Ovary (tissue), 3 donors: ENCODE data around the gene NDEL1.

Experiments used
- CTCF ChIP-seq, 3 donors: fragments of 450-650 bp in 2 of 3; fragments of 200-600 bp in 1 of 3; IDR thresholded peaks; one replicate each; pipeline versions ENCODE4 v1.5.1 to v1.8.0; 2016 to 2022; ENCODE audit warnings: antibody characterized with exemption in 3 of 3, mild to moderate bottlenecking in 1 of 3
- EP300 ChIP-seq: sonication (generic); formaldehyde crosslinking; IDR thresholded peaks from one replicate; pipeline ENCODE4 v1.6.1; 2017; ENCODE audit warnings: antibody characterized with exemption
- POLR2A ChIP-seq: fragments of 450-650 bp; IDR thresholded peaks from one replicate; pipeline ENCODE4 v1.6.1; 2017; ENCODE audit warnings: antibody characterized with exemption, mild to moderate bottlenecking, moderate library complexity
- donor health status: DM: no; HTN: no; CAD: no.

- TF ChIP-seq CTCF (IDR thresholded peaks at IDR 0.05) (no peak), POLR2A (no peak), EP300 (no peak)
Observed at GRCh38 chr17:8413328-8413727, 22.4 kb upstream of the NDEL1 start.
